Colonic mucosa (tissue), 4 donors: ENCODE data around the gene AMPH. TPM values are rescaled to one million over a fixed set of nuclear protein-coding genes. Genes with fewer than 3 reads are reported as not detected.

Source experiments
- DNase-seq: peaks from one replicate; pipeline ENCODE4 v3.0.0-alpha.2; 2020
- H3K27ac ChIP-seq: fragments of 200-600 bp; one replicate; pipeline ENCODE4 v1.8.0; 2021
- H3K27me3 ChIP-seq: fragments of 200-600 bp; one replicate; pipeline ENCODE4 v1.8.0; 2021
- H3K36me3 ChIP-seq: fragments of 200-600 bp; one replicate; pipeline ENCODE4 v1.8.0; 2021
- H3K4me1 ChIP-seq: fragments of 200-600 bp; one replicate; pipeline ENCODE4 v1.8.0; 2021; ENCODE audit warnings: mild to moderate bottlenecking
- H3K4me3 ChIP-seq: fragments of 200-600 bp; one replicate; pipeline ENCODE4 v1.8.0; 2021
- H3K9ac ChIP-seq, 2 donors: one replicate each; pipeline ENCODE4 v1.7.0; 2013; ENCODE audit warnings: control low read depth in 2 of 2, low read depth in 2 of 2, low read length in 2 of 2
- H3K9me3 ChIP-seq: fragments of 200-600 bp; one replicate; pipeline ENCODE4 v1.8.0; 2021
- CTCF ChIP-seq: fragments of 200-600 bp; IDR thresholded peaks from one replicate; pipeline ENCODE4 v1.8.0; 2022; ENCODE audit warnings: antibody characterized with exemption, mild to moderate bottlenecking
- intact Hi-C: fragments of 100-400 bp; cut with DNase I; formaldehyde crosslinking; loops from one replicate; pipeline ENCODE4 v1.14.1; 2022
- total RNA-seq, 2 donors: library from RNA; stranded (reverse); fragmentation: NEBNext Ultra II Directional in 1 of 2; extraction: Animal tissue kit (Norgen Biotek cat#: 25700) in 1 of 2; gene quantifications; one replicate each; pipeline ENCODE4 v1.2.1, GENCODE V29; 2021
- donor health status: healthy.
- donor health status: DM: no; HTN: no; CAD: no.
- donor health status: DM: no; HTN: no; CAD: no.

Gene AMPH
- total RNA-seq, 2 donors from 2014 or later, result 0.49 to 1.1 TPM

GRCh38 chr7:38565289-38565688, 65.9 kb downstream of the AMPH start:
- intact Hi-C loops, result no loop called here
- no peaks in the 10 kb centered on the region for H3K36me3 ChIP-seq
- DNase-seq, result no peak

GRCh38 chr7:38563741-38564140, 67.4 kb downstream of the AMPH start:
- no peak overlapping the region for H3K9ac ChIP-seq
- no peak overlapping the region for H3K4me3 ChIP-seq
- no peak for DNase-seq
- no peaks in the 10 kb centered on the region for H3K36me3 ChIP-seq
- intact Hi-C loops, result no loop called here
- TF ChIP-seq CTCF, result no peak
- H3K9me3 ChIP-seq, result no peaks in the 10 kb centered on the region
- H3K27ac ChIP-seq, result no peak overlapping the region
- no peaks in the 10 kb centered on the region for H3K4me1 ChIP-seq
- no peaks in the 10 kb centered on the region for H3K27me3 ChIP-seq

More at GRCh38 chr7:38565289-38565688, 65.9 kb downstream of the AMPH start:
- Histone ChIP-seq H3K9me3 (no peaks in the 10 kb centered on the region), H3K27ac (no peak overlapping the region), H3K4me3 (no peak overlapping the region), H3K4me1 (no peaks in the 10 kb centered on the region), H3K9ac (no peak overlapping the region), H3K27me3 (no peaks in the 10 kb centered on the region)
- TF ChIP-seq CTCF, result no peak

- TF ChIP-seq CTCF, result no peak
- no peaks in the 10 kb centered on the region for H3K27me3 ChIP-seq
- H3K36me3 ChIP-seq, result no peaks in the 10 kb centered on the region
- no peaks in the 10 kb centered on the region for H3K9me3 ChIP-seq
- H3K9ac ChIP-seq, result no peak overlapping the region
- no peak overlapping the region for H3K4me3 ChIP-seq
- no peak overlapping the region for H3K27ac ChIP-seq
- no peaks in the 10 kb centered on the region for H3K4me1 ChIP-seq
- intact Hi-C loops, result no loop called here
- no peak for DNase-seq
Observed at GRCh38 chr7:38561166-38561565, 70.0 kb downstream of the AMPH start.

GRCh38 chr7:38558761-38559345, 72.3 kb downstream of the AMPH start:
- intact Hi-C loops, result no loop called here
- H3K27me3 ChIP-seq, result no peaks in the 10 kb centered on the region
- H3K4me1 ChIP-seq, result no peaks in the 10 kb centered on the region
- H3K36me3 ChIP-seq, result no peaks in the 10 kb centered on the region
- DNase-seq, result no peak
- H3K9ac ChIP-seq, result no peak overlapping the region
- no peaks in the 10 kb centered on the region for H3K9me3 ChIP-seq
- no peak overlapping the region for H3K27ac ChIP-seq
- no peak overlapping the region for H3K4me3 ChIP-seq
- no peak for TF ChIP-seq CTCF

GRCh38 chr7:38554586-38554985, 76.6 kb downstream of the AMPH start:
- TF ChIP-seq CTCF, result no peak
- no peaks in the 10 kb centered on the region for H3K27me3 ChIP-seq

More at GRCh38 chr7:38554586-38554985, 76.6 kb downstream of the AMPH start:
- Histone ChIP-seq H3K27ac (no peak overlapping the region), H3K4me1 (no peaks in the 10 kb centered on the region), H3K4me3 (no peak overlapping the region), H3K36me3 (no peaks in the 10 kb centered on the region), H3K9me3 (no peaks in the 10 kb centered on the region), H3K9ac (no peak overlapping the region)
- DNase-seq, result no peak
- intact Hi-C loops, result no loop called here
